AG09319 (cell line): Measurements from ENCODE around the gene SPA17.

Experiments used
- DNase-seq: peaks from one replicate; pipeline ENCODE4 v3.0.0-alpha.2; 2010; ENCODE audit warnings: low read depth; ENCODE audit errors: extremely low read depth
- TF ChIP-seq, protein P1 (sequence below): IDR thresholded peaks from 2 replicates; pipeline ENCODE4 v1.5.1; 2011; ENCODE audit warnings: low read depth, mild to moderate bottlenecking, inconsistent platforms, low read length, moderate library complexity

Gene SPA17

DNA sequence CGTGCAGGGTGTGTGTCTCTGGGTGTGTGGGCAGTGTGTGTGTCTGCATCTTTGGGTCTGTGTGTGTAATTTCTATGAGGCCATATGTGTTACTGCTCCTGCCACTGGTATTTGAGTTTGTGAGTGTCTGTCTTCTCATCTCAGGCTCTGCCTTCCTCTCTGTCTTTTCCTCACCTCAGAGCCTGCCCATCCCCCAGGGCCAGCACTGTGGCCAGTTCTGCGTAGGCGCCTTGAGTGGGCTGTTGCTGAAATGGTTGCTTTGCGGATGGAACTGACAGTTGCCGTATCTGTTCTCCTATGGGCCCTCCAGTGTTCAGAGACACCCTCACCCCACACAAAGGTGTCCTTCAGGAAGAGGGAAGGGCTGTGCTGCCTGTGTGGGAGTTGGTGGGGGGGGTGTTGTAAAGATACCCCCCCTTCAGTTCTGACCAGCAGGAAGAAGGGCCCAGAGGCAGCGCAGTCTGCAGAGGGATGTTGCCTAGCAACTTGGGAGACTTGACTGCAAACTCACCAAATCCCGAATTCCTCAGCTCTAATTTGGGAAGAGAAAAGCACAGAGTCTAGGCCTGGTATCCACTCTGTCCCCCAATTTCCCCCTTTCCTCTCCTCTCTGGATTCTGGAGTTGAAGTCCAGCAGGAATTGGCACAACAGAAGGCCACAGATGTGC lies 64.1 kb downstream of the SPA17 start:
- TF ChIP-seq, protein P1, sequence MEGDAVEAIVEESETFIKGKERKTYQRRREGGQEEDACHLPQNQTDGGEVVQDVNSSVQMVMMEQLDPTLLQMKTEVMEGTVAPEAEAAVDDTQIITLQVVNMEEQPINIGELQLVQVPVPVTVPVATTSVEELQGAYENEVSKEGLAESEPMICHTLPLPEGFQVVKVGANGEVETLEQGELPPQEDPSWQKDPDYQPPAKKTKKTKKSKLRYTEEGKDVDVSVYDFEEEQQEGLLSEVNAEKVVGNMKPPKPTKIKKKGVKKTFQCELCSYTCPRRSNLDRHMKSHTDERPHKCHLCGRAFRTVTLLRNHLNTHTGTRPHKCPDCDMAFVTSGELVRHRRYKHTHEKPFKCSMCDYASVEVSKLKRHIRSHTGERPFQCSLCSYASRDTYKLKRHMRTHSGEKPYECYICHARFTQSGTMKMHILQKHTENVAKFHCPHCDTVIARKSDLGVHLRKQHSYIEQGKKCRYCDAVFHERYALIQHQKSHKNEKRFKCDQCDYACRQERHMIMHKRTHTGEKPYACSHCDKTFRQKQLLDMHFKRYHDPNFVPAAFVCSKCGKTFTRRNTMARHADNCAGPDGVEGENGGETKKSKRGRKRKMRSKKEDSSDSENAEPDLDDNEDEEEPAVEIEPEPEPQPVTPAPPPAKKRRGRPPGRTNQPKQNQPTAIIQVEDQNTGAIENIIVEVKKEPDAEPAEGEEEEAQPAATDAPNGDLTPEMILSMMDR: no peak
- no peak for DNase-seq

DNA sequence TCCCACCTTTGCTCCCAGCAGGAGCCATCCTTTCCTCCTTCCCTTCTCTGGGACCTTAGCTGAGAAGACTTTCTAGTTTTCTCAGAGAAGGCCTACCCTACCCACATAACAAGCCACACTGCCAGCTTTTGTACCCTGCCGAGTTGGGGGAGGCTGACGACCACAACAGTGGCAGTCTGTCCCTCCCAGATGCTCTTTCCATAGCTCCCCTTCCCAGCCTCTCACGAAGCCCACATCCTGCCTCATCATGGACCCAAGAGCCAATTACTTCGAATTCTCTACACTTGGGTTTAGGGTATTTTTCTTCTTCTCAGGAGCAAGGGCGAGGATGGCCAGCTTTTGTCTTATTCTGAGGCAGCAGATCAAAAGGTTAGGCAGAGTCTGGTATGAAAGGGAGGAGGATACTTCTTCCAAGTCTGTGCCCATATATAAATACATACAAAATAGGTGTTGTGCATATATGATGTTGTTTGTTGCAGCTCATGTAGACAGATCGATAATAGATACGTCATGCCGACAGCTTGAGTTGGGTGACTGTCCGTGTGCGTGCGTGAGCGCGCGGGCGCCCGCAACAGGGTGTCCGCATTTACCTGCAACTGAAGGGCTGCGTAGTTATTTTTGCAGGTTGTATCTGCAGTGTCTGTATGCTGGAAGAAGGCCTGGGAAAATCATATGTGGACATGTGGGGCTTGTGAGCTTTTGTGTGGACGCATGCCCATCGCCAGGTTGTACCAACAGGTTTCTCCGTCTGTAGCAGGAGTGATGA lies 65.2 kb downstream of the SPA17 start:
- TF ChIP-seq, protein P1: no peak
- no peak for DNase-seq

DNA sequence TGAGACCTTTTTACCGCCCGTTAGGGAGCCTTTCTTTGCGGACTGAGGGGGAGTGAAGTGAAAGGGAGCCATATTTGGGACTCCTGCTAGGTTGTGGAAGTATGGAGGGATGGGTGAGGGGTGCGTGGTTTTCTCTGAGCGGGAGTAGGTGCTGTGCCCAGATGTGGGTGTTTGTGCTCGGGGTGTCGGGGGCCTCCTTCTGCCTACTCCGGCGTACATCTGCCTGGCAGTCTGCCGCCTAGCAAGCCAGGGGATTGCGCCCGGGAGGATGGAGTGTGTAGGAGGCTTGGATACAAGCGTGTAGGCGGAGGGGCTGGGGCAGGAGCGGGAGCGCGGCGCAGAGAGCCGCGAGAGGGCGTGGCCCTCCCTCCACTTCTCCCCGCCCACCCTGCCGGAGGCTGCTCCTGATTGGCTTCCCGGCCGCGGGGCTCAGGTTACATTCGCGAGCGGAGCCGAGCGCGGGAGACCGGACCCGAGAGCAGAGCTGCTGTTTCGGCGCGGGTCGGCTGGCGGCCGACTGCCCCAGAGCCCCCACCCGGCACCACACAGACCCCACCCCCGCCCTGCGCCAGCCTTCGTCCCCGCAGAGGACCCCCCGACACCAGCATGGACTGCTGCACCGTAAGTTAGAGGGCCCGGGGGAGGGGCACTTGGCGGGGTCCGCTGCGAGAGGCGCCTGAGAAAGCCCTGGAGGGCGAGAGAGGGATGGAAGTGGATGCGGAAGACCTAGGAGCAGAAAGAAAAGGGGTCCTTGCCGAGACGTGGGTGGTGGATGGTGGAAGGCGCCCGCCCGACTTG lies 66.0 kb downstream of the SPA17 start, which contains the start of gene NRGN:
Gene NRGN, plus strand, starts transcription at position 464 of the 798 bp plus-strand sequence. Its CDS starts 143 bp downstream, at position 607.
- DNase-seq: peak; percentile 49
- TF ChIP-seq, protein P1: no peak

- TF ChIP-seq, protein P1: peak; percentile 37
- no peak for DNase-seq
Measured at GRCh38 chr11:124740277-124740882, 66.7 kb downstream of the SPA17 start.

DNA sequence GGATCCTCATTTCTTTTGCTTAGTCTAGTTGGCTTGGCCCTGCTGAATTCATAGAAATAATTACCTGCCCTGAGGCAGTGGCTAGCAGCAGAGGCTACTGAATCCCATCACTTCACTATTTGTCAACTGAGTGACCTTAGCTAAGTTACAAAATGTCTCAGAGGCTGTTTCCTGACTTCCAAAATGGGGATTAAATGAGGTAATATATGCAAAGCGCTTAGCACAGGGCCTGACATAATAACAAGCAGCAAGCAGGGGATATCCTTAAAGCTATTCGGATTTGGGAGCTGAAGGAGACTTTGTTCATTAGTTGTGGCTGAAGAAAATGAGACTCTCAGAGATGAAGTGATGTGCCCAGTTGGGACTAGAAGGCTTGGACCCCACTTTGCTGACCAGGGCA lies 68.9 kb downstream of the SPA17 start:
- DNase-seq: no peak
- TF ChIP-seq, protein P1: no peak

DNA sequence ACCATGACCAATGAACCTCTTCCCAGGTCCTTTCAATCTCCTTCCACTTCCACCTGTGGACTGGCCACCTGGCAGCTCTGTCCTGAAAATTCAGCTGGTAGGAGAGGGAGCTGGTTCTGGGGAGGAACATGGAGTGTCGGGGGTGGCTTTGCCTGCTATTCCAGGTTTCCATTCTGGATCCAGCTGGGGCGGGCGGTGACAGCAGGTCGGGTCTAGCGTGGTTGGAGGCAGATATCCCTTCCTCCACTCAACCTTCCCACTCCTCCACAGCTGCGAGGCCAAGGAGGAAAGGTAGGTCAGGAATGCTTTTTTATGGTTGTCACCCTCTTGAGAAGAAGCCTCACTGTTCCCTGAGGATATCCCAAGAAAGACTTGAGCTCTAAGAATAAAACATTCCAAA lies 69.3 kb downstream of the SPA17 start:
- TF ChIP-seq, protein P1: no peak
- DNase-seq: no peak
